ENCODE results near the gene TPBGL.

- TF ChIP-seq GATA3 (IDR thresholded peaks at IDR 0.05; ENCODE audit: low read depth, low read length) (no peak), GATA2 (IDR thresholded peaks at IDR 0.05; ENCODE audit: low read depth, low read length) (no peak)
Measured at GRCh38 chr11:75246671-75247350, 6.2 kb downstream of the TPBGL start.

Measured in SH-SY5Y (cell line).